IPS-NIHi7 (cell line): ENCODE results near the gene PODNL1.
A peak's percentile ranks its signal among the peaks of the same experiment; 100 is the strongest.

Experiments used
- DNase-seq: peaks from one replicate; pipeline ENCODE4 v3.0.0; 2012; ENCODE audit warnings: mixed read lengths; ENCODE audit errors: extremely low spot score

The PODNL1 gene

GRCh38 chr19:13957051-13957450 is 18.8 kb upstream of the PODNL1 start:
- DNase-seq, result no peak

GRCh38 chr19:13956365-13956744 is 18.1 kb upstream of the PODNL1 start:
- DNase-seq, result no peak

- DNase-seq, result no peak
These were observed 17.6 kb upstream of the PODNL1 start for GRCh38 chr19:13955662-13956364.

- no peak for DNase-seq
These were observed 16.0 kb upstream of the PODNL1 start for GRCh38 chr19:13954185-13954584.

GRCh38 chr19:13952931-13953531 is 14.8 kb upstream of the PODNL1 start:
- no peak for DNase-seq

GRCh38 chr19:13952154-13952930 is 14.1 kb upstream of the PODNL1 start, which contains the start of gene DCAF15:
Gene DCAF15 (plus strand): TSS chr19:13952509. CDS start chr19:13952513, 4 bp downstream.
- peak; percentile 100 for DNase-seq

- no peak for DNase-seq
These were observed 13.6 kb upstream of the PODNL1 start for GRCh38 chr19:13951799-13952153.

- no peak for DNase-seq
These were observed 12.8 kb upstream of the PODNL1 start for GRCh38 chr19:13951043-13951442.

GRCh38 chr19:13946414-13946813 is 8.2 kb upstream of the PODNL1 start:
- no peak for DNase-seq

- no peak for DNase-seq
These were observed 3.9 kb upstream of the PODNL1 start for GRCh38 chr19:13942023-13942684.

- DNase-seq, result no peak
These were observed 527 bp downstream of the PODNL1 start for GRCh38 chr19:13937479-13938300.

- peak; percentile 75 for DNase-seq
These were observed 2.3 kb downstream of the PODNL1 start for GRCh38 chr19:13935765-13936510.

- DNase-seq, result no peak
These were observed 3.5 kb downstream of the PODNL1 start for GRCh38 chr19:13934785-13935109.

GRCh38 chr19:13932911-13933393 is 5.3 kb downstream of the PODNL1 start:
- DNase-seq, result no peak

GRCh38 chr19:13932149-13932637 is 6.0 kb downstream of the PODNL1 start:
- DNase-seq, result peak; percentile 5

GRCh38 chr19:13931391-13932148 is 6.6 kb downstream of the PODNL1 start:
- no peak for DNase-seq

- DNase-seq, result peak; percentile 5
These were observed 7.8 kb downstream of the PODNL1 start for GRCh38 chr19:13930402-13930801.

- peak; percentile 14 for DNase-seq
These were observed 8.3 kb downstream of the PODNL1 start for GRCh38 chr19:13929956-13930355.

- DNase-seq, result peak; percentile 10
These were observed 8.9 kb downstream of the PODNL1 start for GRCh38 chr19:13929340-13929739.

- DNase-seq, result no peak
These were observed 11.5 kb downstream of the PODNL1 start for GRCh38 chr19:13926715-13927114.
